Glutamatergic neuron (in vitro differentiated cells): ENCODE data around the gene VPS13C. TPM values are rescaled to one million over a fixed set of nuclear protein-coding genes. Genes with fewer than 3 reads are reported as not detected.

ENCODE experiments used
- DNase-seq: peaks from one replicate; pipeline ENCODE4 v3.0.0; 2022
- H3K27ac Mint-ChIP-seq: one replicate; pipeline ENCODE4 v1.8.0; 2020; ENCODE audit warnings: mild to moderate bottlenecking, mixed read lengths, inconsistent platforms; ENCODE audit not compliant: unreplicated experiment
- H3K27me3 Mint-ChIP-seq: one replicate; pipeline ENCODE4 v1.8.0; 2020; ENCODE audit warnings: mild to moderate bottlenecking, moderate library complexity, mixed read lengths, inconsistent platforms; ENCODE audit not compliant: unreplicated experiment
- H3K36me3 Mint-ChIP-seq: one replicate; pipeline ENCODE4 v1.8.0; 2020; ENCODE audit warnings: mild to moderate bottlenecking, mixed read lengths, inconsistent platforms; ENCODE audit not compliant: unreplicated experiment
- H3K4me1 Mint-ChIP-seq: one replicate; pipeline ENCODE4 v1.8.0; 2020; ENCODE audit warnings: mild to moderate bottlenecking, low read depth, mixed read lengths, inconsistent platforms; ENCODE audit not compliant: unreplicated experiment
- H3K4me3 Mint-ChIP-seq: one replicate; pipeline ENCODE4 v1.8.0; 2020; ENCODE audit warnings: mild to moderate bottlenecking, mixed read lengths, inconsistent platforms; ENCODE audit not compliant: unreplicated experiment
- H3K9me3 Mint-ChIP-seq: one replicate; pipeline ENCODE4 v1.8.0; 2020; ENCODE audit warnings: mild to moderate bottlenecking, moderate library complexity, mixed read lengths, inconsistent platforms; ENCODE audit not compliant: unreplicated experiment
- CTCF ChIP-seq: fragments of 200-600 bp; sonication (generic); IDR thresholded peaks from one replicate; pipeline ENCODE4 v1.5.0; 2021; ENCODE audit not compliant: partially characterized antibody, unreplicated experiment
- total RNA-seq: library from RNA; stranded (reverse); fragmentation: NEBNext Ultra II Directional; extraction: Animal tissue kit (Norgen Biotek cat#: 25700); gene quantifications from one replicate; pipeline ENCODE4 v1.2.1, GENCODE V29; 2021; ENCODE audit not compliant: unreplicated experiment

The VPS13C gene
- total RNA-seq, 1 donor from 2014 or later = 93.8 TPM

- no peaks in the 10 kb centered on the region for H3K4me1 Mint-ChIP-seq
- no peaks in the 10 kb centered on the region for H3K9me3 Mint-ChIP-seq
- no peak overlapping the region for H3K4me3 Mint-ChIP-seq
- H3K36me3 Mint-ChIP-seq = no peaks in the 10 kb centered on the region
- no peaks in the 10 kb centered on the region for H3K27me3 Mint-ChIP-seq
- H3K27ac Mint-ChIP-seq = no peak overlapping the region
- DNase-seq = no peak
- no peak for TF ChIP-seq CTCF
These were observed 202.9 kb downstream of the VPS13C start for GRCh38 chr15:61857169-61857829.

- no peak for DNase-seq
- H3K4me1 Mint-ChIP-seq = no peaks in the 10 kb centered on the region
- H3K27ac Mint-ChIP-seq = no peak overlapping the region
- H3K27me3 Mint-ChIP-seq = no peaks in the 10 kb centered on the region
- peak; percentile 20 for TF ChIP-seq CTCF
- no peaks in the 10 kb centered on the region for H3K9me3 Mint-ChIP-seq
- H3K4me3 Mint-ChIP-seq = no peak overlapping the region
- no peaks in the 10 kb centered on the region for H3K36me3 Mint-ChIP-seq
These were observed 204.0 kb downstream of the VPS13C start for GRCh38 chr15:61856295-61856694.

- no peak overlapping the region for H3K27ac Mint-ChIP-seq
- H3K9me3 Mint-ChIP-seq = no peaks in the 10 kb centered on the region
- no peak for TF ChIP-seq CTCF
- H3K36me3 Mint-ChIP-seq = no peaks in the 10 kb centered on the region
- DNase-seq = no peak
- H3K4me3 Mint-ChIP-seq = no peak overlapping the region
- H3K4me1 Mint-ChIP-seq = no peaks in the 10 kb centered on the region
- no peaks in the 10 kb centered on the region for H3K27me3 Mint-ChIP-seq
These were observed 207.1 kb downstream of the VPS13C start for GRCh38 chr15:61853195-61853594.

GRCh38 chr15:61851955-61852354 is 208.3 kb downstream of the VPS13C start:
- H3K4me1 Mint-ChIP-seq = no peaks in the 10 kb centered on the region

More at GRCh38 chr15:61851955-61852354, 208.3 kb downstream of the VPS13C start:
- Mint-ChIP-seq H3K4me3 (no peak overlapping the region), H3K36me3 (no peaks in the 10 kb centered on the region), H3K9me3 (no peaks in the 10 kb centered on the region), H3K27ac (no peak overlapping the region), H3K27me3 (no peaks in the 10 kb centered on the region)
- TF ChIP-seq CTCF = no peak
- DNase-seq = no peak
